ENCODE measurements around the gene THAP11. TPM values are rescaled to one million over a fixed set of nuclear protein-coding genes. Genes with fewer than 3 reads are reported as not detected.

THAP11 gene
- total and polyA plus RNA-seq, 2 experiments from 2014 or later = 37.3 to 115 TPM

- no peak for TF ChIP-seq ETS1 (IDR thresholded peaks at IDR 0.05)
- no peak for TF ChIP-seq ZNF331 (CRISPR knock-in tag; IDR thresholded peaks at IDR 0.05; ENCODE audit: low read depth)
- TF ChIP-seq NANOG (IDR thresholded peaks at IDR 0.05; ENCODE audit: borderline replicate concordance) = no peak
Observed at GRCh38 chr16:67865318-67865717, 23.2 kb downstream of the THAP11 start (continued).

GRCh38 chr16:67868290-67868689 lies 26.2 kb downstream of the THAP11 start:
- Histone ChIP-seq H3K9me2 (ENCODE audit: insufficient read depth) (no peaks in the 10 kb centered on the region), H3K4me1 (ENCODE audit: insufficient read depth) (peaks cover 4% of the 10 kb centered on the region; the same call in 1 of the 2 replicates), H3K4me3 (no peak overlapping the region), H3K27me3 (ENCODE audit: insufficient read depth) (no peaks in the 10 kb centered on the region), H3K36me3 (ENCODE audit: insufficient read depth) (peaks cover 39% of the 10 kb centered on the region), H3K27ac (ENCODE audit: low read depth) (no peak overlapping the region), H3F3A (replicated peaks; ENCODE audit: low read depth) (peaks cover 46% of the 10 kb centered on the region), H3K79me2 (replicated peaks; ENCODE audit: insufficient read depth) (peaks cover 25% of the 10 kb centered on the region), H3K4me2 (no peak overlapping the region), H2AFZ (no peak overlapping the region), H4K20me1 (replicated peaks; ENCODE audit: insufficient read depth) (peaks cover 25% of the 10 kb centered on the region)
- H3K4me1 Mint-ChIP-seq = peaks cover 15% of the 10 kb centered on the region
- no peak overlapping the region; the same call in 2 of the 3 replicates for H3K4me3 Mint-ChIP-seq
- H3K9me3 Mint-ChIP-seq = no peaks in the 10 kb centered on the region; the same call in 2 of the 3 replicates
- H3K36me3 Mint-ChIP-seq (ENCODE audit: low read depth) = peaks cover 67% of the 10 kb centered on the region
- no peak overlapping the region for H3K27ac Mint-ChIP-seq
- peaks cover 9% of the 10 kb centered on the region for H3K27me3 Mint-ChIP-seq (ENCODE audit: insufficient read depth, low read depth, poor library complexity)
- DNase-seq (ENCODE audit: low spot score) = no peak
- no peak for ATAC-seq
- TF ChIP-seq CREB1 (CRISPR knock-in tag; IDR thresholded peaks at IDR 0.05; ENCODE audit: low read depth) = no peak
- TF ChIP-seq CTCF (conservative IDR thresholded peaks at IDR 0.05; ENCODE audit: low read depth in 2 of 2) = no peak
- no peak for TF ChIP-seq ZNF462 (CRISPR knock-in tag; IDR thresholded peaks at IDR 0.05)
- no peak for TF ChIP-seq REST (IDR thresholded peaks at IDR 0.05; ENCODE audit: unreplicated experiment)
- TF ChIP-seq STAT1 (IDR thresholded peaks at IDR 0.05; ENCODE audit: unreplicated experiment) = no peak
- no peak for TF ChIP-seq ZNF114 (CRISPR knock-in tag; IDR thresholded peaks at IDR 0.05)
- TF ChIP-seq JUNB (IDR thresholded peaks at IDR 0.05; ENCODE audit: unreplicated experiment) = no peak
- no peak for TF ChIP-seq EZH2 (IDR thresholded peaks at IDR 0.05; ENCODE audit: low read depth, unreplicated experiment)
- no peak for TF ChIP-seq POLR2AphosphoS5 (IDR thresholded peaks at IDR 0.05; ENCODE audit: low read depth)
- no peak for TF ChIP-seq ZNF331 (CRISPR knock-in tag; IDR thresholded peaks at IDR 0.05; ENCODE audit: low read depth)
- TF ChIP-seq NANOG (IDR thresholded peaks at IDR 0.05; ENCODE audit: borderline replicate concordance) = no peak
